ENCODE data around the gene TSPO2. TPM values are rescaled to one million over a fixed set of nuclear protein-coding genes. Genes with fewer than 3 reads are reported as not detected.

The TSPO2 gene, protein sequence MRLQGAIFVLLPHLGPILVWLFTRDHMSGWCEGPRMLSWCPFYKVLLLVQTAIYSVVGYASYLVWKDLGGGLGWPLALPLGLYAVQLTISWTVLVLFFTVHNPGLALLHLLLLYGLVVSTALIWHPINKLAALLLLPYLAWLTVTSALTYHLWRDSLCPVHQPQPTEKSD
- total RNA-seq (2021; fragmentation: NEBNext Ultra II Directional; extraction: Animal tissue kit (Norgen Biotek cat#: 25700)) (not detected in 2 replicates), polyA plus RNA-seq (2011; rRNA removed) (not detected in 2 replicates), polyA minus RNA-seq (2011; rRNA and poly(A)+ RNA removed) (not detected in 2 replicates)
- polyA plus RNA-seq (2011; cell fraction: cytosol; rRNA removed), result not detected
- polyA plus RNA-seq (2011; cell fraction: nucleus; rRNA removed), result not detected
- polyA plus RNA-seq (2012, experiment 1 of 2), result 0.31 TPM in 1 of 4 replicates, not detected in the others
- polyA plus RNA-seq (2012, experiment 2 of 2), result not detected
- polyA plus RNA-seq (2013, experiment 1 of 2), result not detected
- polyA plus RNA-seq (2013, experiment 2 of 2), result not detected
- not detected for polyA minus RNA-seq (2011; cell fraction: cytosol; rRNA and poly(A)+ RNA removed)
- not detected for polyA minus RNA-seq (2011; cell fraction: nucleus; rRNA and poly(A)+ RNA removed)
- long read RNA-seq, experiment 1, result 0 reads
- long read RNA-seq, experiment 2, result 0 reads

DNA sequence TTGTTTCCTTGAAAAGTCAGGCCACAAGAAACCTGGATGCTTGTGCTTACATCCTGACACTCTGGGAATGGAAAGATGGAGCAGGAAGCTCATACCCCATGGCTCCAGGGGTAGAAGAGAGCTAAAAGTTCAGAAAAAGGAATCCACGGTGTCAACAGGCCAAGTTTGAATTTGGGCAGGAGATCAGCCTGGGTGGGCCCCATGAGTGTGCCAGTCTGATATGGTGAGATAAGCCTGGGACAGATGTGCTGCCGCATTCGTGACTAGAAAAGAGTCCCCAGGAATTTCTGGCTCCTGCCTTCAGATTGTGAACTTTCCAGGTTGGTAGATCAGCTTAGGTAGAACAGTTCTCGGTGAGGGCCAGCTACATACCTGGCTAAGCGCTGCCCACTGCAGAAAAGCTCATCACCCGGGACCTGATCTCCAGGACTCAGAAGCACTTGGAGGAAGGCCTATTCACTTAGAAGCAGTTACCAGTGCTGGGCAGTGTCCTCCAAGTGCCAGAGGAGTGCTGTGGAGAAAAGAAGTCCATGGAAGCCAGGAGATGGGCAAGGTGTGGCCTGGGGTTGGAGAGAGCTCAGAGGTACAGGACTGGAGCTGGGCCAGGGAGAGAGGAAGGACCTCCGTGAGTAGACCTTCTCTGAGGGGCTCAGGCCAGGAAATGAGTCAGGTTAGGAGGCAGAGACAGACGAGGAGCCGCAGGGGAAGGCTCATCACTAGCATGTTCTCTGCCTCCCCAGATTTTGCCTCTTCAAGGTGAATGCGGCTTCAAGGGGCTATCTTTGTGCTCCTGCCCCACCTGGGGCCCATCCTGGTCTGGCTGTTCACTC lies at the start of gene TSPO2:
TSS of gene TSPO2 (plus strand) at position 242 of the 830 bp plus-strand sequence. CDS start at position 761, 519 bp downstream.
- Histone ChIP-seq H3K14ac (ENCODE audit: insufficient read length) (no peak within 1 kb of the TSS), H3K23me2 (ENCODE audit: low read depth, low read length) (no peaks in the 10 kb centered on the region), H2BK20ac (ENCODE audit: low read length) (no peak within 1 kb of the TSS), H3K36me3 (ENCODE audit: control insufficient read depth in 2 of 4, insufficient read depth in 4 of 4, low read length in 3 of 4) (no peaks in the 10 kb centered on the region), H3K4ac (replicated peaks; ENCODE audit: insufficient read length, low read depth, low read length) (no peak within 1 kb of the TSS), H2AK5ac (ENCODE audit: low read depth, low read length) (no peak within 1 kb of the TSS), H3K56ac (replicated peaks; ENCODE audit: insufficient read length, low read depth, low read length) (no peak within 1 kb of the TSS), H3K18ac (ENCODE audit: extremely low read depth, low read length) (no peak within 1 kb of the TSS), H3K4me1 (replicated peaks in 1 of 4; ENCODE audit: control insufficient read depth in 3 of 4, insufficient read depth in 4 of 4, low read length in 3 of 4) (peaks cover 0 to 4% (median 3%) of the 10 kb centered on the region in 4 experiments; a peak in 5 of 7 replicates), H3K79me1 (ENCODE audit: low read depth, low read length) (no peaks in the 10 kb centered on the region), H3K4me2 (ENCODE audit: insufficient read depth in 1 of 2, low read depth in 2 of 2, low read length in 2 of 2) (no peak within 1 kb of the TSS), H3K23ac (ENCODE audit: insufficient read length) (no peak within 1 kb of the TSS), H3K9ac (replicated peaks in 1 of 4; ENCODE audit: extremely low read depth in 1 of 4, low read depth in 3 of 4, low read length in 3 of 4) (no peak within 1 kb of the TSS), H4K5ac (ENCODE audit: insufficient read length, low read depth, low read length) (no peak within 1 kb of the TSS), H3K27ac (ENCODE audit: low read depth, low read length) (no peak within 1 kb of the TSS), H4K91ac (replicated peaks; ENCODE audit: insufficient read length, low read length) (no peak within 1 kb of the TSS), H2AFZ (ENCODE audit: low read length) (no peak within 1 kb of the TSS), H4K20me1 (replicated peaks in 1 of 2; ENCODE audit: control insufficient read depth in 1 of 2, insufficient read depth in 2 of 2, low read length in 2 of 2) (no peaks in the 10 kb centered on the region), H2BK120ac (replicated peaks; ENCODE audit: low read depth, low read length) (no peak within 1 kb of the TSS), H3K79me2 (ENCODE audit: control insufficient read depth in 1 of 2, insufficient read depth in 2 of 2, low read length in 2 of 2) (no peaks in the 10 kb centered on the region), H3K27me3 (replicated peaks in 1 of 4; ENCODE audit: control insufficient read depth in 3 of 4, extremely low read depth in 1 of 4, insufficient read depth in 3 of 4, low read length in 3 of 4) (no peaks in the 10 kb centered on the region), H2BK15ac (ENCODE audit: low read length) (no peak within 1 kb of the TSS), H2BK12ac (ENCODE audit: low read depth, low read length) (no peak within 1 kb of the TSS), H4K8ac (ENCODE audit: extremely low read depth, insufficient read depth, low read length) (no peak within 1 kb of the TSS), H3K4me3 (ENCODE audit: extremely low read depth in 1 of 4, insufficient read depth in 2 of 4, low read depth in 3 of 4, low read length in 4 of 4) (no peak within 1 kb of the TSS), H2BK5ac (ENCODE audit: low read depth, low read length) (no peak within 1 kb of the TSS), H3K9me3 (ENCODE audit: insufficient read depth in 2 of 2, low read depth in 1 of 2, low read length in 1 of 2) (no peaks in the 10 kb centered on the region)
- FAIRE-seq, result no peak
- POLR2A ChIA-PET (ENCODE audit: partially characterized antibody), result interaction anchor here (0.9 kb wide), 1 partner anchor 28 kb away, joined by 3 read pairs; no protein-coding TSS in a partner anchor
- no peak for DNase-seq (ENCODE audit: low read depth in 1 of 2, low spot score in 2 of 2)
- 87% methylated on average over 10 of the region's 10 CpGs; no CpG with 5 or more reads in 1 of the 2 experiments for WGBS, 2 experiments (ENCODE audit: extremely low coverage in 1 of 2, insufficient coverage in 1 of 2, insufficient read length in 1 of 2, insufficient replicate concordance in 2 of 2, low coverage in 1 of 2, low lambda C conversion rate in 2 of 2, missing lambda C conversion rate in 1 of 2)
- CTCF ChIA-PET (ENCODE audit: partially characterized antibody), result interaction anchor here (0.7 to 6.0 kb wide), 7 partner anchors 10 to 173 kb away, joined by 3 to 80 read pairs (median 4); no protein-coding TSS in a partner anchor
- no peak for TF ChIP-seq EP300 (IDR thresholded peaks at IDR 0.05; ENCODE audit: borderline replicate concordance in 1 of 2, low read depth in 2 of 2, low read length in 2 of 2)
- TF ChIP-seq BCL11A (IDR thresholded peaks at IDR 0.05; ENCODE audit: low read depth in 2 of 2, low read length in 2 of 2), result no peak
- TF ChIP-seq CHD1 (IDR thresholded peaks at IDR 0.05; ENCODE audit: low read depth, low read length), result no peak
- no peak for TF ChIP-seq ZNF274 (IDR thresholded peaks at IDR 0.05; ENCODE audit: borderline replicate concordance, extremely low read depth, low read length)
- no peak for TF ChIP-seq CBX5 (IDR thresholded peaks at IDR 0.05; ENCODE audit: low read depth, low read length)
- no peak for TF ChIP-seq CHD2 (IDR thresholded peaks at IDR 0.05; ENCODE audit: low read length)
- no peak for TF ChIP-seq KDM5A (IDR thresholded peaks at IDR 0.05; ENCODE audit: low read length)
- TF ChIP-seq TEAD4 (IDR thresholded peaks at IDR 0.05; ENCODE audit: low read depth, low read length), result no peak
- TF ChIP-seq RBBP5 (IDR thresholded peaks at IDR 0.05; ENCODE audit: borderline replicate concordance, low read depth, low read length), result no peak

Data from H1 (cell line).